ENCODE measurements around the gene CDYL2. TPM values are rescaled to one million over a fixed set of nuclear protein-coding genes. Genes with fewer than 3 reads are reported as not detected.

Gene CDYL2
- total RNA-seq, 2 experiments from 2014 or later: 10.4 to 11.4 TPM

DNA sequence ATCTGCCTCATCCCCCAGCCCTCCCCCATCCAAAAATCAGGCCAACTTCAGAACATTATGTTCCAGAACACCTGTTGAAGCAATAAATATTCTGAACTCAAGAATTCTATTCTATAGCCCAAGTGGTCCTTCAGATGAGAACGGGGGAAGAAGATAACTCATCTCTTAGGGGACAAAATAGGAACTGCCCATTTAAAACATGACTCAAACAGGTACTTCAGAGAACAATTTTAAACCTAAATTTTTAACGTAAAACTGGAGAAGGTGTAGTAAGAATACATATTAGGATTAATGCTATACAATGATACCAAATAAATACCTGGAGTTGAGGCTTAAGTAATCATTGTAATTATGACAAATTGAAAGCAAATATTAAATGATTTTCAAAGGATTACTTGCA, 112.1 kb downstream of the CDYL2 start:
- intact Hi-C loops (cut with micrococcal nuclease): loop anchor here (5.0 kb wide), 1 partner anchor 110 kb away; no protein-coding TSS in a partner anchor
- TF ChIP-seq, protein P1, sequence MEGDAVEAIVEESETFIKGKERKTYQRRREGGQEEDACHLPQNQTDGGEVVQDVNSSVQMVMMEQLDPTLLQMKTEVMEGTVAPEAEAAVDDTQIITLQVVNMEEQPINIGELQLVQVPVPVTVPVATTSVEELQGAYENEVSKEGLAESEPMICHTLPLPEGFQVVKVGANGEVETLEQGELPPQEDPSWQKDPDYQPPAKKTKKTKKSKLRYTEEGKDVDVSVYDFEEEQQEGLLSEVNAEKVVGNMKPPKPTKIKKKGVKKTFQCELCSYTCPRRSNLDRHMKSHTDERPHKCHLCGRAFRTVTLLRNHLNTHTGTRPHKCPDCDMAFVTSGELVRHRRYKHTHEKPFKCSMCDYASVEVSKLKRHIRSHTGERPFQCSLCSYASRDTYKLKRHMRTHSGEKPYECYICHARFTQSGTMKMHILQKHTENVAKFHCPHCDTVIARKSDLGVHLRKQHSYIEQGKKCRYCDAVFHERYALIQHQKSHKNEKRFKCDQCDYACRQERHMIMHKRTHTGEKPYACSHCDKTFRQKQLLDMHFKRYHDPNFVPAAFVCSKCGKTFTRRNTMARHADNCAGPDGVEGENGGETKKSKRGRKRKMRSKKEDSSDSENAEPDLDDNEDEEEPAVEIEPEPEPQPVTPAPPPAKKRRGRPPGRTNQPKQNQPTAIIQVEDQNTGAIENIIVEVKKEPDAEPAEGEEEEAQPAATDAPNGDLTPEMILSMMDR (IDR thresholded peaks at IDR 0.05): no peak
- no peak for ATAC-seq
- H3K4me1 Mint-ChIP-seq (ENCODE audit: low read depth): peaks cover 40% of the 10 kb centered on the region
- DNase-seq: no peak
- no peak overlapping the region for H3K4me3 Mint-ChIP-seq
- POLR2A ChIA-PET: no interaction called here
- no peaks in the 10 kb centered on the region for H3K27me3 Mint-ChIP-seq
- H3K27ac Mint-ChIP-seq: no peak overlapping the region
- peaks cover 3% of the 10 kb centered on the region for H3K9me3 Mint-ChIP-seq
- CTCF ChIA-PET: no interaction called here
- no peaks in the 10 kb centered on the region for H3K36me3 Mint-ChIP-seq (ENCODE audit: low read depth)

GRCh38 chr16:80691111-80691741, 113.2 kb downstream of the CDYL2 start:
- Mint-ChIP-seq H3K27me3 (no peaks in the 10 kb centered on the region), H3K9me3 (peaks cover 2% of the 10 kb centered on the region), H3K4me1 (ENCODE audit: low read depth) (peaks cover 40% of the 10 kb centered on the region), H3K4me3 (no peak overlapping the region), H3K36me3 (ENCODE audit: low read depth) (no peaks in the 10 kb centered on the region), H3K27ac (no peak overlapping the region)
- ChIA-PET CTCF (no interaction called here), POLR2A (no interaction called here)
- no peak for ATAC-seq
- intact Hi-C loops (cut with micrococcal nuclease): loop anchor here (5.0 kb wide), 1 partner anchor 109 kb away; no protein-coding TSS in a partner anchor
- TF ChIP-seq, protein P1 (IDR thresholded peaks at IDR 0.05): no peak
- DNase-seq: no peak

- ChIA-PET CTCF (interaction anchor here (0.9 to 1.0 kb wide), 2 partner anchors 81 to 163 kb away, joined by 3 to 8 read pairs; no protein-coding TSS in a partner anchor), POLR2A (no interaction called here)
- TF ChIP-seq, protein P1 (IDR thresholded peaks at IDR 0.05): no peak
- H3K4me3 Mint-ChIP-seq: no peak overlapping the region
- H3K27me3 Mint-ChIP-seq: no peaks in the 10 kb centered on the region
- no peaks in the 10 kb centered on the region for H3K36me3 Mint-ChIP-seq (ENCODE audit: low read depth)
- ATAC-seq: no peak
- H3K27ac Mint-ChIP-seq: no peak overlapping the region
- peaks cover 27% of the 10 kb centered on the region for H3K4me1 Mint-ChIP-seq (ENCODE audit: low read depth)
- no peak for DNase-seq
- intact Hi-C loops (cut with micrococcal nuclease): no loop called here
- no peaks in the 10 kb centered on the region for H3K9me3 Mint-ChIP-seq
Observed at GRCh38 chr16:80689487-80689886, 114.9 kb downstream of the CDYL2 start.

- ChIA-PET POLR2A (no interaction called here), CTCF (no interaction called here)
- Mint-ChIP-seq H3K27ac (no peak overlapping the region), H3K9me3 (no peaks in the 10 kb centered on the region), H3K4me1 (ENCODE audit: low read depth) (peaks cover 13% of the 10 kb centered on the region), H3K4me3 (no peak overlapping the region), H3K27me3 (no peaks in the 10 kb centered on the region), H3K36me3 (ENCODE audit: low read depth) (peaks cover 6% of the 10 kb centered on the region)
- ATAC-seq (no peak), DNase-seq (no peak)
- TF ChIP-seq, protein P1 (IDR thresholded peaks at IDR 0.05): no peak
- intact Hi-C loops (cut with micrococcal nuclease): no loop called here
Observed at GRCh38 chr16:80687606-80688005, 116.8 kb downstream of the CDYL2 start.

DNA sequence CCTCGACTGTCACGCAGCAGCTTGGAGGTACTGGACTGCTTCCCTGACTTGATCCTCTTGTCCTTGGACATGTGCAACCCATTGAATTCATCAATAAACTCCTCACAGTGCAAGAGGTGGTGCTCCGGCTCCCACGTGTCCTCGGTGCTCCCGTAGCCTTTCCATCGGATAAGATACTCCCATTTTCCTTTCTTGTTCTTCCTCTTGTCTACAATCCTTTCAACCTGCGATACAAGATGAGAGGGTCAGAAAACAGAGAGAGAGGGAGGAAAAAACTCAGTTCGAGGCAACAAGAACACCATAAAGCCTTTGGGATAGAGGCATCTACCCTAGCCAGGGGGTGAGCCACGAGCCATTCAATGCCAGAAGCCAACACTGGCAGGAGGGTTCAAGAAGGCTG, 119.5 kb downstream of the CDYL2 start:
- Mint-ChIP-seq H3K27me3 (no peaks in the 10 kb centered on the region), H3K27ac (no peak overlapping the region), H3K4me1 (ENCODE audit: low read depth) (peaks cover 3% of the 10 kb centered on the region), H3K9me3 (no peaks in the 10 kb centered on the region), H3K4me3 (no peak overlapping the region), H3K36me3 (ENCODE audit: low read depth) (peaks cover 6% of the 10 kb centered on the region)
- intact Hi-C loops (cut with micrococcal nuclease): no loop called here
- CTCF ChIA-PET: no interaction called here
- TF ChIP-seq, protein P1 (IDR thresholded peaks at IDR 0.05): no peak
- DNase-seq (no peak), ATAC-seq (no peak)
- POLR2A ChIA-PET: no interaction called here
